HEK293 (cell line): ENCODE data around the gene FBXO33.

ENCODE experiments used
- CTCF ChIA-PET: fragments of 350-600 bp; formaldehyde crosslinking; extraction: SDS; loops from one replicate; lab custom pipeline; 2021; ENCODE audit warnings: antibody characterized with exemption; lab: Yijun Ruan, JAX
- POLR2A ChIA-PET: fragments of 300-600 bp; formaldehyde crosslinking; extraction: SDS; loops from one replicate; lab custom pipeline; 2020; ENCODE audit warnings: antibody characterized with exemption, inconsistent platforms; lab: Yijun Ruan, JAX
- H3K27ac ChIP-seq: fragments of 200-500 bp; sonication (Bioruptor generic); 2 replicates; pipeline ENCODE4 v1.5.1; 2014; ENCODE audit warnings: low read depth, low read length, control low read depth, inconsistent platforms; ENCODE audit errors: extremely low read depth
- H3K36me3 ChIP-seq, 2 experiments: fragments of 200-500 bp in 1 of 2; sonication (Bioruptor generic) in 1 of 2; 1 replicate in 1 of 2; 2 replicates in 1 of 2; pipeline ENCODE4 v1.5.1; 2014 to 2017; ENCODE audit warnings: inconsistent platforms in 2 of 2, low read length in 2 of 2; ENCODE audit not compliant: control insufficient read depth in 2 of 2, insufficient read depth in 1 of 2
- H3K4me1 ChIP-seq: fragments of 200-500 bp; sonication (Bioruptor generic); 2 replicates; pipeline ENCODE4 v1.5.1; 2014; ENCODE audit warnings: mild to moderate bottlenecking, low read length, inconsistent platforms; ENCODE audit not compliant: control insufficient read depth, insufficient read depth
- H3K4me3 ChIP-seq: 2 replicates; pipeline ENCODE4 v1.5.1; 2011; ENCODE audit warnings: low read depth, mild to moderate bottlenecking, control low read depth, low read length, moderate library complexity
- H3K9me3 ChIP-seq: fragments of 200-500 bp; sonication (Bioruptor generic); 2 replicates; pipeline ENCODE4 v1.5.1; 2014; ENCODE audit warnings: low read depth, low read length, inconsistent platforms; ENCODE audit not compliant: control insufficient read depth, insufficient read depth
- AEBP2 ChIP-seq: fragments of 450-650 bp; formaldehyde crosslinking; IDR thresholded peaks from 2 replicates; pipeline ENCODE4 v1.5.1; 2016; ENCODE audit warnings: missing biosample characterization, missing genetic modification characterization, borderline replicate concordance
- GLIS1 ChIP-seq: fragments of 450-650 bp; formaldehyde crosslinking; IDR thresholded peaks from 2 replicates; pipeline ENCODE4 v1.5.1; 2016; ENCODE audit warnings: missing biosample characterization, missing genetic modification characterization
- KLF17 ChIP-seq: fragments of 450-650 bp; formaldehyde crosslinking; IDR thresholded peaks from 2 replicates; pipeline ENCODE4 v1.5.1; 2016; ENCODE audit warnings: missing biosample characterization, missing genetic modification characterization
- OVOL3 ChIP-seq: fragments of 450-650 bp; formaldehyde crosslinking; IDR thresholded peaks from 2 replicates; pipeline ENCODE4 v1.5.1; 2016; ENCODE audit warnings: missing biosample characterization, missing genetic modification characterization
- PBX3 ChIP-seq: sonication (generic); formaldehyde crosslinking; IDR thresholded peaks from 2 replicates; pipeline ENCODE4 v1.8.1; 2022; ENCODE audit warnings: mild to moderate bottlenecking, moderate library complexity, missing genetic modification reagents
- YY1 ChIP-seq: fragments of 450-650 bp; formaldehyde crosslinking; IDR thresholded peaks from 2 replicates; pipeline ENCODE4 v1.5.1; 2018; ENCODE audit warnings: missing biosample characterization, missing genetic modification characterization
- ZBTB20 ChIP-seq: fragments of 450-650 bp; formaldehyde crosslinking; IDR thresholded peaks from 2 replicates; pipeline ENCODE4 v1.5.1; 2016; ENCODE audit warnings: missing biosample characterization, missing genetic modification characterization
- ZBTB48 ChIP-seq: fragments of 450-650 bp; formaldehyde crosslinking; IDR thresholded peaks from 2 replicates; pipeline ENCODE4 v1.5.1; 2016; ENCODE audit warnings: missing biosample characterization, missing genetic modification characterization
- ZFHX2 ChIP-seq: fragments of 450-650 bp; formaldehyde crosslinking; conservative IDR thresholded peaks from 2 replicates; pipeline ENCODE4 v1.5.1; 2016; ENCODE audit warnings: missing biosample characterization, missing genetic modification characterization
- ZFP37 ChIP-seq: fragments of 450-650 bp; formaldehyde crosslinking; IDR thresholded peaks from 2 replicates; pipeline ENCODE4 v1.5.1; 2016; ENCODE audit warnings: missing biosample characterization, missing genetic modification characterization
- ZIC2 ChIP-seq: fragments of 450-650 bp; formaldehyde crosslinking; IDR thresholded peaks from 2 replicates; pipeline ENCODE4 v1.5.1; 2016; ENCODE audit warnings: missing biosample characterization, missing genetic modification characterization
- ZNF112 ChIP-seq: fragments of 450-650 bp; formaldehyde crosslinking; IDR thresholded peaks from 2 replicates; pipeline ENCODE4 v1.5.0; 2017; ENCODE audit warnings: missing biosample characterization, missing genetic modification characterization
- ZNF132 ChIP-seq: fragments of 450-650 bp; formaldehyde crosslinking; IDR thresholded peaks from 2 replicates; pipeline ENCODE4 v1.5.1; 2017; ENCODE audit warnings: missing biosample characterization, missing genetic modification characterization, borderline replicate concordance
- ZNF16 ChIP-seq: fragments of 450-650 bp; formaldehyde crosslinking; IDR thresholded peaks from 2 replicates; pipeline ENCODE4 v1.5.1; 2016; ENCODE audit warnings: low read depth, missing biosample characterization, missing genetic modification characterization
- ZNF174 ChIP-seq: fragments of 450-650 bp; formaldehyde crosslinking; IDR thresholded peaks from 2 replicates; pipeline ENCODE4 v1.5.0; 2017; ENCODE audit warnings: missing biosample characterization, mild to moderate bottlenecking, missing genetic modification characterization
- ZNF184 ChIP-seq: fragments of 450-650 bp; IDR thresholded peaks from 2 replicates; pipeline ENCODE4 v1.5.1; 2018; ENCODE audit warnings: missing biosample characterization, mild to moderate bottlenecking, missing genetic modification characterization
- ZNF248 ChIP-seq: fragments of 450-650 bp; formaldehyde crosslinking; IDR thresholded peaks from 2 replicates; pipeline ENCODE4 v1.5.1; 2017; ENCODE audit warnings: missing biosample characterization, missing genetic modification characterization
- ZNF302 ChIP-seq: fragments of 450-650 bp; formaldehyde crosslinking; IDR thresholded peaks from 2 replicates; pipeline ENCODE4 v1.5.1; 2016; ENCODE audit warnings: missing biosample characterization, missing genetic modification characterization, low read depth
- ZNF311 ChIP-seq: fragments of 450-650 bp; formaldehyde crosslinking; IDR thresholded peaks from 2 replicates; pipeline ENCODE4 v1.5.1; 2017; ENCODE audit warnings: missing biosample characterization, missing genetic modification characterization, borderline replicate concordance
- ZNF335 ChIP-seq: fragments of 450-650 bp; formaldehyde crosslinking; conservative IDR thresholded peaks from 2 replicates; pipeline ENCODE4 v1.5.1; 2016; ENCODE audit warnings: missing biosample characterization, missing genetic modification characterization
- ZNF404 ChIP-seq: fragments of 450-650 bp; formaldehyde crosslinking; IDR thresholded peaks from 2 replicates; pipeline ENCODE4 v1.5.1; 2017; ENCODE audit warnings: missing biosample characterization, missing genetic modification characterization
- ZNF549 ChIP-seq: fragments of 450-650 bp; IDR thresholded peaks from 2 replicates; pipeline ENCODE4 v1.5.1; 2018; ENCODE audit warnings: missing biosample characterization, missing genetic modification characterization, mild to moderate bottlenecking, inconsistent platforms, moderate library complexity
- ZNF558 ChIP-seq: fragments of 450-650 bp; formaldehyde crosslinking; IDR thresholded peaks from 2 replicates; pipeline ENCODE4 v1.5.1; 2016; ENCODE audit warnings: missing biosample characterization, missing genetic modification characterization
- ZNF600 ChIP-seq: fragments of 450-650 bp; formaldehyde crosslinking; IDR thresholded peaks from 2 replicates; pipeline ENCODE4 v1.5.1; 2016; ENCODE audit warnings: missing biosample characterization, missing genetic modification characterization
- ZNF621 ChIP-seq: fragments of 450-650 bp; formaldehyde crosslinking; IDR thresholded peaks from 2 replicates; pipeline ENCODE4 v1.5.1; 2017; ENCODE audit warnings: missing biosample characterization, missing genetic modification characterization
- ZNF624 ChIP-seq: fragments of 450-650 bp; formaldehyde crosslinking; IDR thresholded peaks from 2 replicates; pipeline ENCODE4 v1.5.1; 2017; ENCODE audit warnings: missing biosample characterization, missing genetic modification characterization
- ZNF704 ChIP-seq: fragments of 450-650 bp; formaldehyde crosslinking; IDR thresholded peaks from 2 replicates; pipeline ENCODE4 v1.5.1; 2016; ENCODE audit warnings: missing biosample characterization, missing genetic modification characterization
- ZNF707 ChIP-seq: fragments of 450-650 bp; formaldehyde crosslinking; IDR thresholded peaks from 2 replicates; pipeline ENCODE4 v1.5.1; 2016; ENCODE audit warnings: missing biosample characterization, missing genetic modification characterization
- ZNF792 ChIP-seq: fragments of 450-650 bp; formaldehyde crosslinking; IDR thresholded peaks from 2 replicates; pipeline ENCODE4 v1.5.1; 2016; ENCODE audit warnings: missing biosample characterization, missing genetic modification characterization
- TF ChIP-seq, protein P1 (sequence below): fragments of 450-650 bp; formaldehyde crosslinking; IDR thresholded peaks from 2 replicates; pipeline ENCODE4 v1.5.1; 2016; ENCODE audit warnings: missing biosample characterization, missing genetic modification characterization

The FBXO33 gene

GRCh38 chr14:39383026-39383660 lies 49.1 kb downstream of the FBXO33 start:
- Histone ChIP-seq H3K4me1 (0 out of 2 replicates have a peak, but pooled peaks cover 2% of the 10 kb centered on the region), H3K36me3 (no peaks in the 10 kb centered on the region), H3K9me3 (no peaks in the 10 kb centered on the region)
- CTCF ChIA-PET = no interaction called here
- no peak for TF ChIP-seq ZNF621
- TF ChIP-seq ZNF248 (tag by site-specific recombination) = no peak
- TF ChIP-seq OVOL3 = no peak
- TF ChIP-seq ZNF404 (tag by site-specific recombination) = no peak
- TF ChIP-seq ZFHX2 = no peak
- TF ChIP-seq ZBTB20 (tag by site-specific recombination) = no peak
- no peak for TF ChIP-seq ZNF132
- no peak for TF ChIP-seq ZNF558 (tag by site-specific recombination)
- TF ChIP-seq KLF17 (tag by site-specific recombination) = no peak
- TF ChIP-seq ZNF707 (tag by site-specific recombination) = no peak
- no peak for TF ChIP-seq ZNF184
- TF ChIP-seq, all 188 proteins: peak for 0
- POLR2A ChIA-PET = no interaction called here
- no peak overlapping the region for H3K27ac ChIP-seq
- no peak overlapping the region for H3K4me3 ChIP-seq

DNA sequence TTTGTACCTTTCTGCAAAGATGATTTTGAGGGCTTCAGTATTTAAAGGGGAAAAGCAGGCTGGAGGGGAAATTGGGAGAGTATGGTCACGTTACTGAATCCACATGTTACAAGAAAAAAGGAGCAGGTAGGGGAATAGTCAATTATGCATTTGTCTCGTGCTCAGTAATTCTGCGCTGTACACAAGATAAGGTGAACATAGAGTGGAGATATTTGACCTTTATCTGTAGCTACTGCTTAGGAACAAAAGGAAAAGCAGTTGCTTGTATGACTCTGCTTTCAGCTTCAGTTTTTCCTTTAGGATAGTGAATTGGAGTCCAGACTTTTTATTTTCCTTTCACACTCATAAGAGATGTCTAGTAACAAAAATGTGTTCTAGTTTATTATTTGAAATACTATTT lies 49.8 kb downstream of the FBXO33 start:
- CTCF ChIA-PET = no interaction called here
- POLR2A ChIA-PET = interaction anchor here (1.1 kb wide), 1 partner anchor 8 kb away, joined by 3 read pairs; no protein-coding TSS in a partner anchor
- no peaks in the 10 kb centered on the region for H3K36me3 ChIP-seq
- H3K9me3 ChIP-seq = no peaks in the 10 kb centered on the region
- 0 out of 2 replicates have a peak, but pooled peaks cover 2% of the 10 kb centered on the region for H3K4me1 ChIP-seq
- no peak overlapping the region for H3K4me3 ChIP-seq
- no peak overlapping the region for H3K27ac ChIP-seq
- no peak for TF ChIP-seq ZNF302
- TF ChIP-seq GLIS1 (tag by site-specific recombination) = no peak
- TF ChIP-seq ZNF335 (tag by site-specific recombination) = no peak
- TF ChIP-seq, protein P1, sequence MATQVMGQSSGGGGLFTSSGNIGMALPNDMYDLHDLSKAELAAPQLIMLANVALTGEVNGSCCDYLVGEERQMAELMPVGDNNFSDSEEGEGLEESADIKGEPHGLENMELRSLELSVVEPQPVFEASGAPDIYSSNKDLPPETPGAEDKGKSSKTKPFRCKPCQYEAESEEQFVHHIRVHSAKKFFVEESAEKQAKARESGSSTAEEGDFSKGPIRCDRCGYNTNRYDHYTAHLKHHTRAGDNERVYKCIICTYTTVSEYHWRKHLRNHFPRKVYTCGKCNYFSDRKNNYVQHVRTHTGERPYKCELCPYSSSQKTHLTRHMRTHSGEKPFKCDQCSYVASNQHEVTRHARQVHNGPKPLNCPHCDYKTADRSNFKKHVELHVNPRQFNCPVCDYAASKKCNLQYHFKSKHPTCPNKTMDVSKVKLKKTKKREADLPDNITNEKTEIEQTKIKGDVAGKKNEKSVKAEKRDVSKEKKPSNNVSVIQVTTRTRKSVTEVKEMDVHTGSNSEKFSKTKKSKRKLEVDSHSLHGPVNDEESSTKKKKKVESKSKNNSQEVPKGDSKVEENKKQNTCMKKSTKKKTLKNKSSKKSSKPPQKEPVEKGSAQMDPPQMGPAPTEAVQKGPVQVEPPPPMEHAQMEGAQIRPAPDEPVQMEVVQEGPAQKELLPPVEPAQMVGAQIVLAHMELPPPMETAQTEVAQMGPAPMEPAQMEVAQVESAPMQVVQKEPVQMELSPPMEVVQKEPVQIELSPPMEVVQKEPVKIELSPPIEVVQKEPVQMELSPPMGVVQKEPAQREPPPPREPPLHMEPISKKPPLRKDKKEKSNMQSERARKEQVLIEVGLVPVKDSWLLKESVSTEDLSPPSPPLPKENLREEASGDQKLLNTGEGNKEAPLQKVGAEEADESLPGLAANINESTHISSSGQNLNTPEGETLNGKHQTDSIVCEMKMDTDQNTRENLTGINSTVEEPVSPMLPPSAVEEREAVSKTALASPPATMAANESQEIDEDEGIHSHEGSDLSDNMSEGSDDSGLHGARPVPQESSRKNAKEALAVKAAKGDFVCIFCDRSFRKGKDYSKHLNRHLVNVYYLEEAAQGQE = no peak
- TF ChIP-seq ZBTB48 (tag by site-specific recombination) = no peak
- TF ChIP-seq ZNF549 (tag by site-specific recombination) = no peak
- TF ChIP-seq PBX3 = no peak
- no peak for TF ChIP-seq ZNF112
- TF ChIP-seq ZNF704 (tag by site-specific recombination) = no peak
- no peak for TF ChIP-seq YY1
- no peak for TF ChIP-seq ZNF174 (tag by site-specific recombination)
- no peak for TF ChIP-seq ZIC2
- TF ChIP-seq ZNF600 = no peak
- TF ChIP-seq ZNF624 (tag by site-specific recombination) = no peak
- TF ChIP-seq ZNF792 = no peak
- no peak for TF ChIP-seq ZNF311
- no peak for TF ChIP-seq AEBP2 (tag by site-specific recombination)
- no peak for TF ChIP-seq ZNF16 (tag by site-specific recombination)
- TF ChIP-seq ZFP37 (tag by site-specific recombination) = no peak
